HepG2 (cell line): ENCODE results near the gene PRRT1. TPM values are rescaled to one million over a fixed set of nuclear protein-coding genes. Genes with fewer than 3 reads are reported as not detected.

Experiments used
- AHR ChIP-seq: IDR thresholded peaks from 2 replicates; pipeline ENCODE4 v1.6.1; 2018; ENCODE audit warnings: missing genetic modification reagents, missing compliant biosample characterization
- CSRNP2 ChIP-seq: sonication (generic); formaldehyde crosslinking; conservative IDR thresholded peaks from 2 replicates; pipeline ENCODE4 v1.8.0; 2022; ENCODE audit warnings: low read depth, missing genetic modification reagents
- ETV6 ChIP-seq: sonication (generic); formaldehyde crosslinking; conservative IDR thresholded peaks from 2 replicates; pipeline ENCODE4 v1.4.0; 2020; ENCODE audit warnings: missing genetic modification reagents
- MIER2 ChIP-seq: IDR thresholded peaks from 2 replicates; pipeline ENCODE4 v1.6.1; 2016; ENCODE audit warnings: missing biosample characterization, missing genetic modification reagents
- NR0B2 ChIP-seq: sonication (generic); formaldehyde crosslinking; IDR thresholded peaks from 2 replicates; pipeline ENCODE4 v1.4.0; 2020; ENCODE audit warnings: mild to moderate bottlenecking, missing genetic modification reagents
- RARA ChIP-seq: IDR thresholded peaks from 2 replicates; pipeline ENCODE4 v1.6.1; 2016; ENCODE audit warnings: missing genetic modification reagents, missing compliant biosample characterization
- SALL1 ChIP-seq: sonication (generic); formaldehyde crosslinking; IDR thresholded peaks from 2 replicates; pipeline ENCODE4 v1.8.0; 2022; ENCODE audit warnings: mild to moderate bottlenecking, missing genetic modification reagents
- TBX3 ChIP-seq: fragments of 450-650 bp; IDR thresholded peaks from 2 replicates; pipeline ENCODE4 v1.6.1; 2017; ENCODE audit warnings: antibody characterized with exemption, mild to moderate bottlenecking, inconsistent platforms, borderline replicate concordance
- THAP9 ChIP-seq: sonication (generic); formaldehyde crosslinking; IDR thresholded peaks from 2 replicates; pipeline ENCODE4; 2020; ENCODE audit warnings: missing genetic modification reagents, mild to moderate bottlenecking, borderline replicate concordance
- ZBTB1 ChIP-seq: sonication (generic); formaldehyde crosslinking; IDR thresholded peaks from 2 replicates; pipeline ENCODE4 v1.4.0; 2020; ENCODE audit warnings: missing genetic modification reagents, borderline replicate concordance
- ZBTB49 ChIP-seq: sonication (generic); formaldehyde crosslinking; IDR thresholded peaks from 2 replicates; pipeline ENCODE4 v1.4.0; 2020; ENCODE audit warnings: missing genetic modification reagents, borderline replicate concordance
- ZNF281 ChIP-seq: sonication (generic); formaldehyde crosslinking; IDR thresholded peaks from 2 replicates; pipeline ENCODE4 v1.4.0; 2020; ENCODE audit warnings: missing genetic modification reagents, borderline replicate concordance
- ZNF720 ChIP-seq: sonication (generic); formaldehyde crosslinking; IDR thresholded peaks from 2 replicates; pipeline ENCODE4 v1.4.0; 2020; ENCODE audit warnings: missing genetic modification reagents
- polyA plus RNA-seq, 8 experiments: library from polyadenylated mRNA; depleted of rRNA in 3 of 8; stranded (reverse) in 7 of 8; unstranded in 1 of 8; fragments of >200 nt; fragmentation: Illumina TruSeq in 4 of 8; extraction: Trizol in 4 of 8; gene quantifications; 2 replicates each; pipeline versions ENCODE4 v1.2.1 to v1.2.3, GENCODE V29; 2011 to 2016; ENCODE audit warnings: low read depth in 4 of 8, missing spikeins in 1 of 8, mixed read lengths in 1 of 8; ENCODE audit not compliant: insufficient read depth in 1 of 8
- total RNA-seq, 5 experiments: library from RNA; depleted of rRNA; stranded (reverse); fragments of >200 nt; fragmentation: Illumina TruSeq; extraction: Trizol; gene quantifications; 2 replicates each; pipeline ENCODE4 v1.2.3, GENCODE V29; 2016; ENCODE audit warnings: low read depth in 1 of 5
- TF ChIP-seq, protein P1 (sequence below): sonication (generic); formaldehyde crosslinking; IDR thresholded peaks from 2 replicates; pipeline ENCODE4 v1.4.0; 2020; ENCODE audit warnings: missing genetic modification reagents
- TF ChIP-seq, protein P2 (sequence below): sonication (generic); formaldehyde crosslinking; conservative IDR thresholded peaks from 2 replicates; pipeline ENCODE4 v1.4.0; 2020; ENCODE audit warnings: missing genetic modification reagents

The PRRT1 gene
- total and polyA plus RNA-seq, 2 of the 13 experiments (the other 11 are each of a cell fraction or from before 2014, with no cell fraction given), result 0.64 to 1.4 TPM

GRCh38 chr6:32105433-32105832 lies 46.3 kb downstream of the PRRT1 start (continued):
- TF ChIP-seq ZNF720 (CRISPR knock-in tag) (0 out of 2 replicates have a peak, but pooled peaks have one; percentile 84), TBX3 (no peak), AHR (CRISPR knock-in tag) (peak; percentile 57; the same call in 1 of the 2 replicates), RARA (CRISPR knock-in tag) (peak; percentile 22; the same call in 1 of the 2 replicates), THAP9 (CRISPR knock-in tag) (no peak), ZNF281 (CRISPR knock-in tag) (peak; percentile 48; the same call in 1 of the 2 replicates), NR0B2 (no peak), CSRNP2 (no peak), SALL1 (peak; percentile 17; the same call in 1 of the 2 replicates), ETV6 (0 out of 2 replicates have a peak, but pooled peaks have one; percentile 54), ZBTB49 (CRISPR knock-in tag) (peak; percentile 45; the same call in 1 of the 2 replicates), ZBTB1 (0 out of 2 replicates have a peak, but pooled peaks have one; percentile 53), MIER2 (CRISPR knock-in tag) (peak; percentile 95)
- TF ChIP-seq, protein P1, sequence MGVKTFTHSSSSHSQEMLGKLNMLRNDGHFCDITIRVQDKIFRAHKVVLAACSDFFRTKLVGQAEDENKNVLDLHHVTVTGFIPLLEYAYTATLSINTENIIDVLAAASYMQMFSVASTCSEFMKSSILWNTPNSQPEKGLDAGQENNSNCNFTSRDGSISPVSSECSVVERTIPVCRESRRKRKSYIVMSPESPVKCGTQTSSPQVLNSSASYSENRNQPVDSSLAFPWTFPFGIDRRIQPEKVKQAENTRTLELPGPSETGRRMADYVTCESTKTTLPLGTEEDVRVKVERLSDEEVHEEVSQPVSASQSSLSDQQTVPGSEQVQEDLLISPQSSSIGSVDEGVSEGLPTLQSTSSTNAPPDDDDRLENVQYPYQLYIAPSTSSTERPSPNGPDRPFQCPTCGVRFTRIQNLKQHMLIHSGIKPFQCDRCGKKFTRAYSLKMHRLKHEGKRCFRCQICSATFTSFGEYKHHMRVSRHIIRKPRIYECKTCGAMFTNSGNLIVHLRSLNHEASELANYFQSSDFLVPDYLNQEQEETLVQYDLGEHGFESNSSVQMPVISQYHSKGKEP (CRISPR knock-in tag), result peak; percentile 50; the same call in 1 of the 2 replicates
- TF ChIP-seq, protein P2, sequence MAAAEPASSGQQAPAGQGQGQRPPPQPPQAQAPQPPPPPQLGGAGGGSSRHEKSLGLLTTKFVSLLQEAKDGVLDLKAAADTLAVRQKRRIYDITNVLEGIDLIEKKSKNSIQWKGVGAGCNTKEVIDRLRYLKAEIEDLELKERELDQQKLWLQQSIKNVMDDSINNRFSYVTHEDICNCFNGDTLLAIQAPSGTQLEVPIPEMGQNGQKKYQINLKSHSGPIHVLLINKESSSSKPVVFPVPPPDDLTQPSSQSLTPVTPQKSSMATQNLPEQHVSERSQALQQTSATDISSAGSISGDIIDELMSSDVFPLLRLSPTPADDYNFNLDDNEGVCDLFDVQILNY (CRISPR knock-in tag), result 0 out of 2 replicates have a peak, but pooled peaks have one; percentile 55
